Fibroblast of skin of right quadriceps (primary cell): ENCODE results near the gene ABHD2.
A peak's percentile ranks its signal among the peaks of the same experiment; 100 is the strongest.

Source experiments
- DNase-seq: peaks from one replicate; pipeline ENCODE4 v3.0.0-alpha.2; 2013

The ABHD2 gene

DNA sequence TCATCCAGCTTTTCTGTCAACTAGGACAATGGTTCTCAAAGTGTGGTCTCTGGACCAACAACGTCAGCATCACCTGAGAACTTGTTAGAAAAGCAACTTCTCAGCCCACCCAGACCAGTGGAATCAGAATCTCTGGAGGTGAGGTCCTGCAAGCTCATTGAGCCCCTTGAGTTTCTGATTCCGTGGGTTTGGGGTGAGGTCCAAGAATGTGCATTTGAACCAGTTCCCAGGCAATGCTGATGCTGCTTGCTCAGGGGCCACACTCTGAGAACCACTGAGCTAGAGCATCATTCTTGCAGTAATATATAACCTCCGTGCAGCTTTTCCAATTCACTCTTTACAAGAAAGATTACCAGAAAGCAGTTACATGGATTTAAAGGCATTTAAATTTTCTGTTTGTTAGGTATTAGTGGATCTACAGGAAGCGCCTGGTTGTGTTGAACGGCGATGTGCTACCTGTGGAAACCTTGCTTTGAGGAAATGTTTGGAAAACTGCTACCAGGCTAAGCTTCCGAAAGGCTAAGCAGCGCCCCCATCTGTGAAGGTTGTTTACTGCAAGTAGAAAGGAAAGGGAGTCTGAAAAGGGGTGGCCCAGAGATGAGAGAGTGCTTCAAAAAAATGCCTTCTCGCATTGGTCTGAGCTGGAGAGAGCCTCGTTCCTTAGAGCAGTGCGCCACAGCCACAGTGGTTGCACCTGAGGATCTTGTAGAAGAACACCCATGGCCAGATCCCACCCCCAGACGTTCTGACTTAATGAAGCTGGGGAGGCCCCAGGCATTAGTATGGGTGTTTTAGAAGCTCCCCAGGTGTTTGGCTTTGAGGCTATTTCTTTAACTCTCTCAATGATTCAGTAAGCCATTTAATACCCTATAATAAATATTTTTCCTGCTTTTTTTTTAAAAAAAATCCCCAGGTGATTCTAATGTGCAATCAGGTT, 83.1 kb downstream of the ABHD2 start:
- peak; percentile 36 for DNase-seq

- no peak for DNase-seq
These were observed 84.7 kb downstream of the ABHD2 start for GRCh38 chr15:89172921-89173320.

GRCh38 chr15:89174476-89174875, 86.2 kb downstream of the ABHD2 start:
- DNase-seq = no peak

DNA sequence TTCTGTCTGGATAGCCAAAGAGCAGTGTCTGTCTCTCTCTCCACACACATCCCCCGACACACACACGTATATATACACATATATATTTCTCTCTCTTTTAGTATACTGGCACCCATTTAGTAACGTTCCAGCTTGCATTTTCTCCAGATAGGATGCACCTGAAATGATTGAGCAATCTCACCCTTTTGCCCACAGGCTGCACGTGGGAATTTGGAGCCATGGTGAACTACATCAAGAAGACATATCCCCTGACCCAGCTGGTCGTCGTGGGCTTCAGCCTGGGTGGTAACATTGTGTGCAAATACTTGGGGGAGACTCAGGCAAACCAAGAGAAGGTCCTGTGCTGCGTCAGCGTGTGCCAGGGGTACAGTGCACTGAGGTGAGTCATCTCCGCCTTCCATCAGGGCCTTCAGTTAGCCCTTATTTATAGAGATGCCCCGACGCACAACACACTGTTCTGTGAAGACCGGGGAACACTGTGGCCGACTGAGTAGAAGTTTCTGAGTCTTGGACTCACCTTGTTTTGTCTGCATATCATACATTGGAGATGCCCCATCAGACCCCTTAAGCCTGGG, 87.4 kb downstream of the ABHD2 start:
- DNase-seq = no peak

- no peak for DNase-seq
These were observed 88.9 kb downstream of the ABHD2 start for GRCh38 chr15:89177116-89177515.

DNA sequence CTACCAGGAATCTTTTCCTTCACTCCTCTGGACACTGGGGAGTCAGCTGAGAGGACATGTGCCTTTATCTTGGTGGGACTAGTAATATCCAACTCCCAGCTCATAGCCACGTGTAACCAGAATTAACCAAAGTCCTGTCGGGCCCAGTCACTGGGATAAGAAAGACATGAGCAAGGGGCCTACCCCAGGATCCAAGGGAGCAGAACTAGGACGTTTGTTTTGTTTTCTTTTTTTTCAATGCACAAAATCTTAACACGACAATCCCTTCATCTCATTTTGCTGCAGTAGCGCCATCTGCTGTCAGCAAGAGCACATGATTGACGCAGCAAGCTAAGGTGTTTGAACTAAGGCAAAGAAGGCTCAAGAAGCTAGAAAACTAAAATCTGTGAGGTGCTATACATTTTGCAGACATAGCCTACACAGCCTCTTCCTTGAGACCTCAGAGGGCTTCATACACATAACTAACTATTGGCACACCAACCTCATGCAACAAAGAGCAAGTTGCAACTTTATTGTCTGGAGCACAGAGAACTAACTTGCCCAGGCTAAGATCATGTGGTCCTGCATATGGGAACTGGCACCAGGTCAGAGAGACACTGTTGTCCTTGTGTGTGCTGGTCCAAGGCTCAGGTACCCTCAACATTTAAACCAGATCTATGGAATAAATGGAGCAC, 89.5 kb downstream of the ABHD2 start:
- DNase-seq = peak; percentile 74

DNA sequence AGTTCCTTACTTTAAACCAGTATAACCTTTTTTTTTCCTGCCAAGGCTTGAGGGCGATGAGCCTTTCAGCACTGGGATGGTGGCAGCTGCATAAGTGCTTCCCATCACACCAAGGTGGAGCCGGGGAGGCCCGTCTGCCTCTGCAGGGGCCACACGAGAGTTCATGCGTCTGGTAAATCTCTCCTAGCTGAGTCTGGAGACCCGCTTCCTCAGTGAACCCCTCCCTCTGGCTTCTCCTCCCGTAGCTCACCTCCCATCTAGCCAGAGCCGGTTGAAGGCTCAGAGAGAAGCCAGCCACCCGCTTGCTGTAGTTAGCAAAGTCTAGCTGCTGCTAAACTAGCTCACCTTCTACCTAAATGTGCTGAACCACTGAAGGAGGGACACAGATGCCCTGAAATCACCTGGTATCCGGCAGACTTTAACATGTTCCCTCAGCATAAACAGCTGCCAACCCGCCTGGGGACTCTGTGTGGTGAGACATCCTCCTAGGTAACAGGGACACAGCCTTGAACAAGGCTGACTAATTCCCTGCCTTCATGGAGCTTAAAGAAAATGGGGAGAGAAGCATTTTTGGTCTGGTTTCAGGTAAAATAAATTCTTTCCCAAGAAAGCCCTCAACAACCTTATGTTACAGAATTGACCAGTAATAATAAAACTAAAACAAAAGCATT, 90.2 kb downstream of the ABHD2 start:
- DNase-seq = no peak

- DNase-seq = peak; percentile 20
These were observed 92.0 kb downstream of the ABHD2 start for GRCh38 chr15:89179966-89180875.

- no peak for DNase-seq
These were observed 96.1 kb downstream of the ABHD2 start for GRCh38 chr15:89184357-89184756.

DNA sequence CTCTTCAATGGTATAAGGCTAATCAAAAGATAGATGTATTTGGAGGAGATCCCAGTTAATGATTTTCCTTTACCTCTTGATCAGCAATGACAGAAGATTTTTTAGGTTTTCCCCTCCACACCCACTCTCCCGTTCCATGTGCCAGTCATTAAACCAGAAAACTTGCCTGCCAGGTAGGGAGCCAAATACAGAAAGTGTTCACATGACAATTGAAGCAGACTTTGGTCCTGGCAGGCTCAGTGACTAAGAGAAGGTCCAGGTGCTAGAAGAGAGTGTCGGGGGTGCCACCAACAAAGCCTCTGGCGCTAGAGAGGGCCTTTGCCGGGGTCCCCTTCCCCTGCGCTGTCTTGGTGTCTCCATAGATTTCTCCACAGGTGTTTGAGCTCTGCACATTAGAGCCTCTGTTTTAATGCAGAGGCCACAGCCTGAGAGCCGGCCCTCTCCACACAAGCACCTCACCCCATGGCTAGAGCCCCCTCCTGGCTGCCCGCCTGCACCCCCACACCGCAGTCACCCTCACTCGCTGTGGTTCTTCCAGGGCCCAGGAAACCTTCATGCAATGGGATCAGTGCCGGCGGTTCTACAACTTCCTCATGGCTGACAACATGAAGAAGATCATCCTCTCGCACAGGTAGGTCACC, 96.8 kb downstream of the ABHD2 start:
- no peak for DNase-seq

DNA sequence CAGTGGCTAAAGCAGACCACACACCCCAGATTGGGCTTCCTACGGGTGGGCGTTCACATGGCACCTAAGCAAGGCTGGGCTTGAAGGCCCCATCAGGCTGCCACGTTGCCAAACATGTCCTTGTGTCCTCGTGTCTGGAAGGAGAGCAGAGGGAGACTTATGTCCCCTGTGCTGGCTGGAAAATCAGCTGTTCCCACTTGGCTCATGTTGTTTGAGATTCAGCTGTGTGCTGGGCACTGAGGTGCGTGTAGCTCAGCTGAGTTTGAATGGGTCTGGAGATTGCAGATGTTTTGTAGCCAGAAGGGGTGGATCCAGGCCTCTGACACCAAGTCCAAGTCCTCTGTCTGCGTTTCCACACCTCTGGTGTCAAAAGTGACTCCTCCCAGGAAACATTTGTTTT, 98.5 kb downstream of the ABHD2 start:
- no peak for DNase-seq

GRCh38 chr15:89187301-89187985, 99.2 kb downstream of the ABHD2 start:
- no peak for DNase-seq

DNA sequence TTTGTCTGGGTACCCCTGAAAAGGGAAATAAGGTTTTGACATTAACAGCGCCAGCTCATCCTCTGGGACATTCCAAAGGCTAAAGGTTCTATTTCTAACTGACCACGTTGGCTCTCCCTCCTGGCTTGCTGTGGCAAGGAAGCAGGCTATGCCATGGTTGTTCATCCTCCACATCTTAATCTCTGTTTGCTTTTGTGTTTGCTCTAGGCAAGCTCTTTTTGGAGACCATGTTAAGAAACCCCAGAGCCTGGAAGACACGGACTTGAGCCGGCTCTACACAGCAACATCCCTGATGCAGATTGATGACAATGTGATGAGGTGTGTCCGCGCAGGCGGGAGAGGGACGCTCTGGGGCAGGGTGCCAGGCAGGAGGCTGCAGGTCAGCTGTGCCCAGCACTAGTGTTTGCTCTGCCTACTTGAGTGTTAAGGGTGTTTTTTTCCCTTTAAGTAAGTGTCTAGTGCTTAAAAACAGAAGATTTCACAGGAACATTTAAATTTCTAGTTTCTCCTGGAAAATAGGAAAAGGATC, 99.8 kb downstream of the ABHD2 start:
- no peak for DNase-seq

DNA sequence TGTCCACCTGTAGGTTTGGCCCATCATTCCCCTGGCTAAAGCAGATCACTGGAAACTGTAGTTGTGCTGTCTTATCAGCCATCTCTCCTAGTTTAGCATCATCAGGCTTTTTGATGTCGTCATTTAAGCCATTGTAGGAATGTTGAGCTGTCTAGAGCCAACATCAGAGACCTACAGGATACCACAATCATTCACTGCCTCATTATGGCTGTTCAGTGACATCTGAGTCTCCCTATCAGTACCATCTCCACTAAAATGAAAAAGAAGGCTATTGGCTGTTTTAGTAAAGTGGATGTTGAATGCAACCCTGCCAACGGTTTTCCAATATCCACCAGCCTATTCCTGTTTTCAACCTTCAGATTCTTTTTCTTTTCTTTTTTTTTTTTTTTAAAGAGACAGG, 103.9 kb downstream of the ABHD2 start:
- DNase-seq = peak; percentile 14

DNA sequence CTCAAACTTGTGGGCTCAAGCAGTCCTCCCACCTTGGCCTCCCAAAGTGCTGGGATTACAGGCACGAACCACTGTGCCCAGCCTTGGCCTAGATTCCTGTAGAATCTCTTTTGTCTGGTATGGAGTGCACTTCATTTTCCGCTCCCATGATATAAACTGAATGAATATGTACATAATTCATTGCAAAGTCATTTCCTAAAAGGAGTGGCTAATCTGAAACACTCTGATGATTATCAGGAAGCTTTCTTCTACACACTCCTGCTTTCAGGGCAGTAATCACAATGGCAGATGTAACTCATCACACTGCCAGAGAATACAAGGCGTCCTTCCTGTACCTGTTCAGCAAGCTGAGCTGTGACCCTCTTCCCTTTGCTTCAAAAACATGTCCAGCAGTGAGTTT, 104.5 kb downstream of the ABHD2 start:
- DNase-seq = no peak

GRCh38 chr15:89194608-89195007, 106.4 kb downstream of the ABHD2 start:
- DNase-seq = no peak

- peak; percentile 72 for DNase-seq
These were observed 107.6 kb downstream of the ABHD2 start for GRCh38 chr15:89195836-89196235.

GRCh38 chr15:89196241-89196640, 108.0 kb downstream of the ABHD2 start:
- no peak for DNase-seq

DNA sequence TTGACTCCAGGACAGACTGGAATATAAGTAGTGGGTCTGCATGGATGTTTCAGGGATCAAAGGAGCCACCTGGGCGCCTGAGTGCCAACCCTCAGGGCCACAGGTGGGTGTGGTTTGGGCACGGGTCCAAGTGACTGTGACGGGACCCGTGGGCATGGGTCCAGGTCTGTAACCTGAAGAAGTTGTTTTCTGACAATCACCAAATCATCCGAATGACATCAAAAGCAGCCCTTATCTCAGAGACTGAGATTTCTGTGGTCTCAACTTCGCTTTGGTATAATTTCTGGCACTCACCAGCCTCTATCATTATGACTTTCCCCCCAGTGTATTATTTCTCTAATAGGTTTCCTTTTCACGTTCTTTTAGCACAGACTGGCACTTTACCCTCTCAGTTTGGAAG, 108.7 kb downstream of the ABHD2 start:
- no peak for DNase-seq

- no peak for DNase-seq
These were observed 109.3 kb downstream of the ABHD2 start for GRCh38 chr15:89197503-89197971.

- DNase-seq = no peak
These were observed 109.9 kb downstream of the ABHD2 start for GRCh38 chr15:89198196-89198595.
